HG03175 (cell line): ENCODE results near the gene KCNAB1.

Experiments used
- ATAC-seq: cut with Tn5 transposase; IDR thresholded peaks from one replicate; pipeline ENCODE4 v1.9.1; 2021; ENCODE audit warnings: mild to moderate bottlenecking, moderate library complexity; ENCODE audit not compliant: unreplicated experiment

The KCNAB1 gene

DNA sequence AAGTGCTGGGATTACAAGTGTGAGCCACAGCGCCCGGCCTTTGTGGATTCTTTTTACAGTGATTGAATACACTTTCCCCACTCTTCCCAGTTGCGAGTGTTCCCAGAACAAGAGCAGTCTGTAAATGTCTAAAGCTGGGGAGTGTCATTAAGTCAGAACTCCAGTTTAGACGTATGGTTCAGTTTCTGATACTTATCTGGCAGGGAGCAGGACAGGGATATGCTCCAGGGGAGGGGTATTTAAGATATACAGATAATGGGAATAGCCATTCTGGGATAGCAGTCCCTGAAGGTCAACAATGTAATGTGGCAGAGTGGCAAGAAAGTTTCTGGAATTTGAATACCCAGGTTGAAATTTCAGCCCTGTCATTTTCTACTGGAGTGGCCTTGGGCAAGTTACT, 270.5 kb downstream of the KCNAB1 start:
- ATAC-seq: no peak

DNA sequence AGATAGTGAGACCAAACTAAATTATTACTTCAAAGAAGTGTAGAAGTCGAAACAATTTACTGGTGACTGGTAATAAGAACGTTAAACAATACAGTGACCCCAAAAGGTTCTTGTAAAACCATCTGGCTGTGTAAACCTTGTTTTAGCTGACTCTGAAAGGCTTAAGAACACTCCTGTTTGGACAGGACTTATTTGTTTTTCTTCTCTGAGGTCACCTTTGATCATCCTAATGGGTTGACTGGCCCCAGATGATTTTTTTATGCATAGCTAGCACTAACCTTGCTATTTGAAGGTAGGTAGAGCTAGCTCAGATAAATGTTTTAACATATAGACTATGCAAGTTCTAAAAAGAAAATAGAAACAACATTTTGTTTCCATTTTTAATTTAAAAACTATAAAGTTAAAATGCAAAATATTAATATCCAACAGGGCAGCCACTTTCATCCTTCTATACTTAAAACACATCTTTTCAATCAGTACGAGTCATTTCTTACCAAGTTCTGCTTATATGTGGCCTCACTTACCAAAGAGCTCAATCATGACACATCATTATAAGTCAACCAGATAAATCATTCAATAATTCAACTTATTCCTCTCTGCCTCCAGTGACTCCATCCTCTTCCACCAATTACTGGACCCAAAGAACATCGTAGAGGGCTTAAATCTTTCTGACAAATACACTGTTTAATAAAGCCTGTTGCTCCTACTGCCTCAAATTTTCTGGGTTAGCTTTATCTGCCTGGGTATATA, 275.8 kb downstream of the KCNAB1 start:
- no peak for ATAC-seq

DNA sequence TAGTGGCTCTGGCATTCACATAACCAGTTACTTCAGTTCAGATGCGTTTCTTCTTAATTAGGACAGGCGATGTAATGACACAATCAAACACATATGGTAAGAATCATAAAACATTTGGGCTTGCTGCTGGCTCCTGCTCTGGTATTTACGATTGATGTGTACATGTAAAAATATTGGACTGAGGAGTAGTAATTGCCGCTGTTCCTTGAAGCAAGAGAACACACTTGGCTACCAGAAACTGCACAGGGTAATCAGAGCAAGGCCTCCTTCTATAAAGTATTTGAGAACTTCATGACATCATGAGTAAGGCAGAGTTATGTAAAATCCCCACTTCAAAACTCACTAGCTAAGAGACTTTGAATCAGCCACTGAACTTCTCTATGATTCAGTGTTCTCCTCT, 276.5 kb downstream of the KCNAB1 start:
- no peak for ATAC-seq

DNA sequence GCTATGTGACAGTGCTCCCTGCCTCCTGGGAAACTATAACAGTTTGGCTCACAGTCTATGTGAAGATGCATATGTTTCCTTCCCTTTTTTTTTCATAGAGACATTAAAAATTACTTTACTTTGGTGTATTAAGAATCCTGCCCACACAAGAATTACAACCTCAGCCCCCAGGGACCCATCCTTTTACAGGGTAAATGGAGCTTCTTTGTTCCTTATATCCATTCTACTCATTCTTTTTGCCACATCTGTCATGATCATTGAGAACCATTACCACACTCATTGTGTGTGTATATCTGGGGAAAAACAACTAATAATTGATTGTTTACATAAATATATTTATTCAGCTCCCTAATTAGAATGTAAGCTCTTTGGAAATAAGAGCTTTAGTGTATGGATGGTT, 277.2 kb downstream of the KCNAB1 start:
- ATAC-seq: no peak

DNA sequence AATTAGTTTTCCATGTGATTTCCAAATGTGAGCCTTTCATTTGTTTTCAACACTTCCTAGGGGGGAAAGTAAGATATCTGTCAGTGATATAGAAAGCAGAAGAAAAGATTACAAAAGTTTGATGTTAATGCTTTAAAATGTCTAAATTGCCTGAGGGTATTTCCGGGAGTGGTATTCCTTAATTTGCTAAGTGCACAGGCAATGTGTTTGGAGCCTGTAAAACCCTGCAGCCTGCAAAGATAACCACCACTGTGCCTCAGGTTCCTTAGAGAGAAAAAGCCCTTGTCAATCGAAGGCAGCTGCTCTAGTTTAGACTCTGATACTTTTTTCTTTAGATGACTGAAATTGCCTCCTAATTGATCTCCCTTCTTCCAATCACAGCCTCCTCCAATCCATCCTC, 279.7 kb downstream of the KCNAB1 start:
- ATAC-seq: no peak

DNA sequence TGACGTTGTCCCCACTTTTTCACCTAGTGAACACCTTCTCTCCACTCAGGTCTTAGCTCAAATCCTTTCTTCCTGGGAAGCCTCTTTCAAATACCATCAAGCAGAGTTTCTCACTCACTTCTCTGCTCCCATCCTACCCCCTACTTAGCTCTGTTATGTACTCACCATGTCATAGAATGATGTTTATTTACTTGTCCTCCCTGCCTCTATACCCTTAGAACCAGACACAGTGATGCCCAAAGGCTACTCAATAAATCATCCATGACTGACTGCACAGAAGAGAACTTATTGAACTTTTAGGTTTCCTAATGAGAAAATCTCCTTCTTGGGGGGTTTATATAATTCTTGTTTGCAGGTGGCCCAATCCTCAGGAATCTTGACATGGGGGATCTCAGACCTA, 280.4 kb downstream of the KCNAB1 start:
- ATAC-seq: no peak

DNA sequence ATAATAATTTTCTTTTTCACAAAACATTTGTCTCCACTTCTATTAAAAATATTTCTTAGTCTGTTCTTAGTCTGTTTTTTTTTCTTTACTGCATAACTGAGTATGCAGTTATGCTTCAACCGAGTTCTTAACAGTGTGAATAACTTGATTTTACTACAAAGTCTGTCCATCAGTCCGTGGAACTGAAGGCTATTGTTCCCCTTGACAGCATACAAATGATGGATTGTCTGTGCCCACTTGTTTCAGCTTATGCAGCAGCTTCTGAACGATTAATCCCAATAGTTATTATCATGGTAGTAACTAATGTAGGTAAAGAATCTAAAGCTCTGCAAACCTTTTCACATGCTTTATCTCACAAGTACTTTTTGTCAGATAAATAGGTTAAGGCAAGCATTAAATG, 283.8 kb downstream of the KCNAB1 start:
- ATAC-seq: no peak

DNA sequence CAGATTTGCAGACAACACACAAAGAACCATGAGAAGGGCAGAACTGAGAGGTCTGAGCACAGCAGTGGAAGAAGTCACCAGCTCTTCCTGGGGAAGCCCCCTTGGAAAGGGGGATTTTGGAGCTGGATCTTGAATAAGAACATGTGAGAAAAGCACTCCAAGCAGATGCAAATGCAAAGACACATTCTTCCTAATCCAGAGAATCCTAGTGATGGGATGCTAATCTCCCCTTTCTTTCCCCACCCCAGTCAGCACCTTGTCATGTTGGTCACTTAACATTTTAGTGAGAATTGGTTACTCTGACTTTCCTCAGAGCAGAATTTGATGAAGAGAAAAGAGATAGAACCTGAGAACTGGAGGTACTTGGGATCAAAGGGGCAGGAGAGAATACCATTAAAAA, 286.0 kb downstream of the KCNAB1 start:
- ATAC-seq: no peak

DNA sequence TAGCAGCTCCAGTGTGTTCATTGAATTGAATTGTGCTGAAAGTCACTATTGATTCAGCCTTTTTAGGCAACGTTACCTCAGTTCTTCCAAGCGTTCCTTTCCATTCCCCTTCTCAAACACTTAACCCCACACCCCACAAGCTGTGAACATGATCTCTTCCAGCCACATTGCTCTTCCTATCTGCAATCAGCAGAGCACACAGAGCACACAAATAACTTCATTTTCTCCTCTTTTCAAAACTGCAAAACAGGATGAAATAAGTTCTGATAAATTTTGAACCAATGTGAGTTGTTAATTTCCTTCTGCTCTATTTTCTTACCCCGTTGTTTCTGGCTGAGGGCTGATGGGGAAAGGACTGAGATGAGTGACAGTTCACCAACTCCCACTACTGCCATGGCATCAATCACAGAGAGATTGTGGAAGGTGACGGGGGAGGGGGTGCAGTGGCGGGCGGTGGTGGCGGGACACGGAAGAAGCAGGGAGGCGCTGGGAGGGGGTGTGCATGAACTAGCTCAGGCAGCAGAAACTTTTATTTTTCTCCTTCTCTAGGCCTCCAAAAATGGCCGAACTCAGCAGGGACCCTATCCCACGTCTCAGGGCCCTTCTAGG, 287.3 kb downstream of the KCNAB1 start:
- ATAC-seq: no peak

DNA sequence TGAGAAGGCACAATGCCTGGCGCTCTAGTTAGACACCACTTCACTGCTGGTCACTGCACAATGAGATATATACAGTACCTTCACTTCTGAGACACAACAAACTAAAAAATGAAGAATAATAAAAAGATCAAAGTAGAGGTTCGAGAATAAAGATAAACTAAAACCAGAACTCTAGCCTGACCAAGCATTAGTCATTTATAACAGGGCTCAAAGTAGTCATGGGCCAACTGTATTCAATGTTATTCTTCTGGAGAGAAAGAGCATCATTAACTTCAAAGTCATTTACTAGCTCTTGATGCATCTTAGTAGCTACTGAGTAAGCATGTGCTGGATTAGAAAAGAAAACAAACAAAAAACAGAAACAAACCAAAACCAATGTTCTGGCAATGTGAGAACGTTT, 289.3 kb downstream of the KCNAB1 start:
- no peak for ATAC-seq

DNA sequence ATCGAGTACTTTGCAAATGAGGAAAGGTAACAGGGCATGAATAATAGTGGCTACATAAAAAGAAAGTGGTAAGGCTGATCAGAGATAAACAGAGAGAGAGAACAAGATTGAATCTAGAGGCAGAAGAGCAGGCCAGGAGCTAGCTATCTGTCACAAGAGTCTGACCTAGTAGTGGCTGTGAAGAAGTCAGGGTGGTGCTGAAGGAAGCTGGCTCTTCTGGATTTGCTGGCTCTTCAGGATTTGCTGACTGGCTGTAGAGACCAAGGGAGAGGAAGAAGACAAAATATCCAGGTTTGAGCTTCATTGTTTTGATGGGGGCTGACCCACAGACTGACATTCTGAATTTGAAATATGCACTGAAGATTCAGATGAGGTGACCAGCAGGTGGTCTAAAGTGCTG, 292.2 kb downstream of the KCNAB1 start:
- ATAC-seq: no peak

DNA sequence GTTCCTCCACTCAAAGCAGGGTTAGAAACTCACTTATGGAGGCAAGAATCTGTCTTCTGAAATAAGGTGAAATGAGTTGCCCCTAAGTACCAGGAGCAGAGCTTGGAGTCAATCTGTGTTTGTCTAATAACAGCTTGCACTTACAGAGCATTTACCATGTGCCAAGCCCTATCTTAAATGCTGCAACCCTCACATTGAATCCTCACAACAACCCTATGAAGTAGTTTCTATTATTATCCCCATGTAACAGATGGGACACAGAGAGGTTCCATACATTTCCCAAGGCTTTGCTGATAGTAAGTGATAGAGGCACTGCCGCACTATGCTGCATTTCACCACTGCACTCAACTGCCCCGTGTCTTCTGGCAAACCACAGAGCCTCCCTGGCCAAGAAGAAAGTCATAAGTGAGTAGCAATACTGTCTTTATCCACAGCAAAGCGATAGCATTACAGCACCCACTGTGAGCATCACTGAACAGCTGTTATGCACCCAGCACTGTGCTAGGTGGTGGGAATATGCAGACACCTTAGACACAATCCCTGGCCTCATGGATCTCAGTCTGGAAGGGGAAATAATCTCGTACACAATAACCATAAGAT, 293.0 kb downstream of the KCNAB1 start:
- ATAC-seq: no peak

DNA sequence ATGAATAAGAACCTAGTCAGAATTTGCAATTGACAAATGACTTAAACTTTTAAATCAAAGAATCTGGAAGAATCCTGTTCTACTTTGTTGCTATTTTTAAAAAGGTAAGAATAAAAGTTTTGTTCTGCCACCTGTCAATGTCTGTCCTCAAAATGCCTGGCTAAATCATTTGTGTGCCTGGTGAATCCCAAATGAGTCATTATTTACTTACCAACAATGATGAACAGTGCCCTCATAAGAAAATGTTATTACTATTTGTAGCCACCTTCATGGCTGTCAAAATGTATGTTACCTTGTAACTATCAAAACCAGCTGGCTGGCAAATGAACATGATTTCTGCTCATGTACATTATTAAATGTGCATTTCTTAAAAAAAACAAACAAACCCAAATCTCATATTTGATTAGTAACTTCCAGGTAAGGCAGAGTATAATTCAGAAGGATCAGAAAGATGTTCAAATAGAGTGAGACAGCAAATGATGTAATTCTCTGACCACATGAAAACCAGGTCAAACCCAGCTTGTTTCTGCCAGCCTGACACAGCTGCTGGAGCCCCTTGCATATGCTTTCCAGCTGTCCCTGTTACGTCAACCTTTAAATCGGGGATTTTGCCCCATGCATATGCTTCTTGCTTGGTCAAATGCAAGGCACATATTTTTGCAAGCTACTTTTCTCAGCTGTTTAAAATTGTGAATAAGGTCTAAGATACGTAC, 296.6 kb downstream of the KCNAB1 start:
- no peak for ATAC-seq

DNA sequence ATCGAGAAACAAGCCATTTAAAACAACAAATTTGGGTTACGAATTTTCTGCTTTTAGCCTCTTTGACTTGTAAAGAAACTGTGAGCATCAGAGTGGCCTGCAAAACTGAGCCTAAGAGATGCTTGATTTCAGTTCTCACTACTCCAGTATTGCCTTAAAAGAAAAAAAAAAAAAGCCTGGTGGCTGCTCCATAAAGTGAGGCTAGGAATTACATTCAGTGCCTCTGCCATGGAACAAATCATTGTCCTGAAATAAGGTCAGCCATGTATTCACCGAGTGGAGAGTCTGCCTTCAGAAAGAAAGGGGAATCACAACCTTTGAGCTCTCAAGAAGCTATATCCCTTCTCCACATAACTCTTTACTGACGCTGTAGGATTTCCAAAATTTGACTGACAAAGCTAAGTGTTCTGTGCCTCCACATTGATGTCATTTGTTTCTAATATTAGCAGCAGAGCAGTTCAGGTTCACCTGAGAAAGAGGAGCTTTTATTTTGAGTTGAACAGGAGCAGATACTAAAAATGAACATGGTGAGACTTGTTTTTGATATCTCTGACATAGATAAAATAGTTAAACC, 297.3 kb downstream of the KCNAB1 start:
- ATAC-seq: no peak

DNA sequence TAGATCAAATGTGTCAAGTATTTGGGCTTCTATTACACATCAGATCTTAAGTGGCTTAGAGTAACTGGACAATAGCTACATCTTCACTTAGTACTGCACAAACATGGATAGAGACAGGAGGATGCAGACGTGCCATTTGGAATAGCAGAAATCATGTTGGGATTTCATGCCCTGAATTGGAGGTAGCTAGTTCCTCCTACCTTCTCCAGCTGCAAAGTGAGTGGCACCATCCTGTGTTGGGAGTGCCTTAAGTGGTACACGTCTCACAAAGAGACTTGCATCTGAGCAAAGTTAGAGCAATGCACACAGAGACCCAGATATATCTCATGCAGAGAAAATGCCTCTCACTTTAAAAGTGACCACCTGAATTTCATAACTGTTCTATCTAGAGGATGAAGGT, 298.1 kb downstream of the KCNAB1 start:
- no peak for ATAC-seq

DNA sequence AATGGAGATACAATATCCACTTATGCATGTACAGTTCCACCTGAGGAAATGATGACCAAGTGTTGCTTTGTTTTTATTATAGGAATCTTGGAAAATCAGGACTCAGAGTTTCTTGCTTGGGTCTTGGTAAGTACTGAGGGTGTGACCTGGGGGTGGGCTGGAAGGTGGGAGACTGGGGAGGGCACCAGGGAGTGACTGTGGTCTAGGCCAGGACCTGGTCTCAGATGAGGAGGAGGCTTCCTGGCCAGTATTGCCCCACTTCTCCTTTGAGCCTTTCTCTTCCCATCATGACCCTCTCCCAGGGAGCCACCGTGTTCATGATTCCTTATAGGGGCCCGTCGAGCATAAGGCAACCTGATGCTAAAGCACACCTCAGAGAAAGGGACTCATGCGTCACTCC, 301.2 kb downstream of the KCNAB1 start:
- no peak for ATAC-seq

DNA sequence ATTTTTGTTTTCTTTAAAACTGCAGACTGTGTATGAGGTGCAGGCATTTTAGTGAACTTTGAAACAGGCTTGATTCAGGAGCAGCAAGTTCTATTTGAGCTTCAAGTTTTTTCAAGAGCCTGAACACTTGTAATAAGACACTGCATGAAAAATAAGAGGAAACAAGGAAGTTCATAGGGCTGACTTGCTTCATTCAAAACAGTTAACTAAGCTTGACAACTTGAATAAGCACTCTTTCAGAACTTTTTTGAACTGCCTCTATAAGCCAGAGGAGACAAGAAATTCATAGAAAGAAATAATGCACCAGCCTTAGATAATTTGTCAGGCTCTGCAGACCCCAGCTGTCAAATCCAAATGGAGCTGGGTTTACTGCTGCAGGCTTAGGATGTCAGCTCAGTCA, 304.4 kb downstream of the KCNAB1 start:
- ATAC-seq: no peak

DNA sequence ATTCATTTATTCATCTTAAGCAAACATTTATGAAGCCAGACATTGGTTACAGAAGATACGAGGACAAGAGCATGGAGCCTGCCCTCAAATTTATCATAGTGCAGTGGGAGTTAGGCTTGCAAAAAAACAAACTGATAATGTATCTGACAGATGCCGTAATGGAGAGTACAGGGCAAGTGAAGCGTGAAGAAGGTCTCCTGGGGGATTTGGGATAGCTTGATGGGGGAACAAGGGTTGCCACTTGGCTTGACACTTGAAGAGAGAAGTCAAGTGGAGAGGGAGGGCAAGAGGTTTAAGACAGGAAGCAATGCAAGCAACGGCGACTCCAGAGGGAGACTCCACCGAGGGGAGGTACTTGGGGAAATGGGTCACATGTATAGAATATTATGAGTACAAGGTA, 305.3 kb downstream of the KCNAB1 start:
- ATAC-seq: no peak

DNA sequence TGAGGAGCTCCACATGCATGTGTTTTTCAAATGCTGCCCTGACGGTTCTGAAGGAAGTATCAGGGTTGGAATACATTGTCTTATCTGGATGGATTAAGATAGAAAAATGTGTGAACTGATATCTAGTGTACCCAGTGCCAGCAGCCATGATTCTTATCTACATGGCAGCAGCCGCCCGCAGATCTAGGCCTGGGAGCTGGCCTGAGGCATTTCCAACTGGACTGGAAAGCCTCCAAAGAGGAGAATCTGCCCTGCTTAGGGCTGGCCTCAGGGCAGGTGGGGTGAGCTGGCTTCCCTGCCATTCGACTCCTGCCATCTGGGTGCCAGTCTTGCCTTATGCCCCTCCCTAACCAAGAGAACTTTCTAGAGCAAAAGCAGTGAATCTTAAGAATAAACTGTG, 308.7 kb downstream of the KCNAB1 start:
- no peak for ATAC-seq

DNA sequence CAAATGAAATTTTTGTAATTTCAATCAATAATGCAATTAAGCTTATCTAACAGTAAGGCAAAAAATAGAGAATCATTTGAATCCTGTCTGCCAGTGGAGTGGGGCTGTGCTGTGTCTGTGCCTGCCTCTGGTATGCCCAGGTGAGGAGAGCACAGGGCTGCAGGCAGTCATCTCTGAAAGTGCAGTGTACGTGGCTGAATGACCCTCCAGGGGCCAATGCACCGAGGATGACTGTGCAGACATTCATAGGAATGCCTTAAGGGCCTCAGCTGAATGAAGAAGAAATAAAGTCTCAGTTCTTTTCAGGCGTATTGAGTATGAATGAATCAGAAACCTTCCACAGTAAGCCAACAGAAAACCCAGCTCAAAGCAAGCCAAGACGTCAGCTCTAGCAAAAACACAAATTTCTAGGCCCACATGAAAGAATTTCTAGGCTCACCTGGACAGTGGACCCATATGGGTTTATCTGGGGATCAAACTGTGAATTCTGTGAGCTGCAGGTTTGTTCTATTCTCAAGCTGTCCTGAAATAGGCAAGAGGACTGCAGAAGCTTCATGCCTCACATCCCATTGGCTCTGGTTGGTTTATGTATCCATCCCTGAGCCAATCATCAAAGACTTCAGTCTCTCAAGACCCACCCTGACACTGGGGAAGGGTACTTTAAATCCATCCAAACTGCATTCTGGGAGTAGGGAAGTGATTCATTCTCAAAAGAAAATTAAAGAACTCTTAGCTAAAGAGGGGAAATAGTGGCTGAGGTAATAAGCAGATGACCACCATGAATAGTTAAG, 311.2 kb downstream of the KCNAB1 start:
- ATAC-seq: no peak

DNA sequence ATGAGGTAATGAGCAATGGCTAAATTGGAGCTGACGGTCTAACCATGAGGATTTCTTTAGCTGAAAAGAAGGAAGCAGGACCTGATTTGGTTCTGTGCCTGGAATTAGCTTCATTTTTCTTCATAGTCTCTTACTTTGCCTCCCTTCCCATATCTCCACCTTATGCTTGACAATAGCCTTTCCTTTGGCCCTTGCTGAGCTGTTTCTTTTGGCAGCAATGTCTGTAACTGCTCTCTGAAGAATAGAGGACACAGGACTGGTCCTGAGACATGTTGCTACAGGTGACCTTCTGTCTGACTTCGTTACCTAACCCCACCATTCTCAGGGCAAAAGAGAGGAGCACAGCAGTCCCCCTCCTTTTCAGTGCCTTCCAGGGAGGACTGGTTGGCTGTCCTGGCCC, 312.2 kb downstream of the KCNAB1 start:
- no peak for ATAC-seq
